Measurements from ENCODE around the gene WSB1.
"Not testable (repeated sequence)": the region's sequence is repeated elsewhere in the genome, so short reads cannot be mapped to it uniquely, and the experiment has no call there.

Gene WSB1

GRCh38 chr17:27293898-27294688 lies at the start of gene WSB1:
TSS of gene WSB1 (plus strand) at chr17:27294114. CDS start at chr17:27294396, 282 bp downstream.
- DNase-seq (ENCODE audit: low read depth in 2 of 2): peak; percentile 86 to 87

GRCh38 chr17:27244491-27245223 lies 49.3 kb upstream of the WSB1 start:
- DNase-seq (ENCODE audit: low read depth in 2 of 2): no peak

- DNase-seq (ENCODE audit: low read depth in 2 of 2): peak; percentile 22 to 33
Observed at GRCh38 chr17:27245230-27245696, 48.7 kb upstream of the WSB1 start.

GRCh38 chr17:27246537-27246936 lies 47.4 kb upstream of the WSB1 start:
- no peak for DNase-seq (ENCODE audit: low read depth in 2 of 2)

GRCh38 chr17:27247071-27247957 lies 46.6 kb upstream of the WSB1 start:
- DNase-seq (ENCODE audit: low read depth in 2 of 2): no peak

GRCh38 chr17:27247958-27248342 lies 46.0 kb upstream of the WSB1 start:
- DNase-seq (ENCODE audit: low read depth in 2 of 2): no peak

GRCh38 chr17:27250791-27251190 lies 43.1 kb upstream of the WSB1 start:
- not testable (repeated sequence) for DNase-seq (ENCODE audit: low read depth in 2 of 2)

- DNase-seq (ENCODE audit: low read depth in 2 of 2): not testable (repeated sequence)
Observed at GRCh38 chr17:27254802-27255201, 39.1 kb upstream of the WSB1 start.

GRCh38 chr17:27256225-27257030 lies 37.5 kb upstream of the WSB1 start:
- DNase-seq (ENCODE audit: low read depth in 2 of 2): no peak

GRCh38 chr17:27257031-27257357 lies 36.9 kb upstream of the WSB1 start:
- no peak for DNase-seq (ENCODE audit: low read depth in 2 of 2)

GRCh38 chr17:27259356-27259755 lies 34.6 kb upstream of the WSB1 start:
- DNase-seq (ENCODE audit: low read depth in 2 of 2): no peak

- DNase-seq (ENCODE audit: low read depth in 2 of 2): no peak
Observed at GRCh38 chr17:27263386-27263785, 30.5 kb upstream of the WSB1 start.

- DNase-seq (ENCODE audit: low read depth in 2 of 2): no peak
Observed at GRCh38 chr17:27264068-27264812, 29.7 kb upstream of the WSB1 start.

- no peak for DNase-seq (ENCODE audit: low read depth in 2 of 2)
Observed at GRCh38 chr17:27265333-27265732, 28.6 kb upstream of the WSB1 start.

- DNase-seq (ENCODE audit: low read depth in 2 of 2): no peak
Observed at GRCh38 chr17:27266228-27266627, 27.7 kb upstream of the WSB1 start.

GRCh38 chr17:27268394-27269085 lies 25.4 kb upstream of the WSB1 start:
- DNase-seq (ENCODE audit: low read depth in 2 of 2): no peak

- DNase-seq (ENCODE audit: low read depth in 2 of 2): no peak
Observed at GRCh38 chr17:27269201-27269600, 24.7 kb upstream of the WSB1 start.

GRCh38 chr17:27269974-27270373 lies 23.9 kb upstream of the WSB1 start:
- DNase-seq (ENCODE audit: low read depth in 2 of 2): no peak

GRCh38 chr17:27276653-27277156 lies 17.2 kb upstream of the WSB1 start:
- no peak for DNase-seq (ENCODE audit: low read depth in 2 of 2)

GRCh38 chr17:27279132-27279531 lies 14.8 kb upstream of the WSB1 start:
- DNase-seq (ENCODE audit: low read depth in 2 of 2): not testable (repeated sequence)
